VCaP (cell line): ENCODE measurements around the gene DOK7.

ENCODE experiments used
- H3K27ac ChIP-seq: fragments of 450-650 bp; 2 replicates; pipeline ENCODE4 v1.5.1; 2017
- CTCF ChIP-seq: fragments of 450-650 bp; conservative IDR thresholded peaks from 2 replicates; pipeline ENCODE4 v1.5.1; 2017; ENCODE audit warnings: mild to moderate bottlenecking, moderate library complexity

The DOK7 gene

GRCh38 chr4:3498901-3499510 is 35.9 kb downstream of the DOK7 start:
- no peak for TF ChIP-seq CTCF
- no peak overlapping the region for H3K27ac ChIP-seq

GRCh38 chr4:3499710-3500109 is 36.6 kb downstream of the DOK7 start:
- no peak overlapping the region for H3K27ac ChIP-seq
- TF ChIP-seq CTCF, result no peak

GRCh38 chr4:3500111-3500510 is 37.0 kb downstream of the DOK7 start:
- H3K27ac ChIP-seq, result no peak overlapping the region
- TF ChIP-seq CTCF, result no peak

- TF ChIP-seq CTCF, result no peak
- no peak overlapping the region for H3K27ac ChIP-seq
Observed at GRCh38 chr4:3500634-3501101, 37.6 kb downstream of the DOK7 start.

- H3K27ac ChIP-seq, result no peak overlapping the region
- TF ChIP-seq CTCF, result no peak
Observed at GRCh38 chr4:3501126-3501824, 38.2 kb downstream of the DOK7 start.

- no peak overlapping the region for H3K27ac ChIP-seq
- TF ChIP-seq CTCF, result no peak
Observed at GRCh38 chr4:3501825-3502425, 38.8 kb downstream of the DOK7 start.
